HCT116 (cell line): ENCODE measurements around the gene IGSF3.
"Not testable (repeated sequence)": the region's sequence is repeated elsewhere in the genome, so short reads cannot be mapped to it uniquely, and the experiment has no call there.

Experiments used
- CEBPB ChIP-seq: IDR thresholded peaks from 2 replicates; pipeline ENCODE4 v1.6.1; 2012; ENCODE audit warnings: low read depth
- CTCF ChIP-seq, 3 experiments: fragments of 200-600 bp in 1 of 3; sonication (generic) in 1 of 3; IDR thresholded peaks in 2 of 3; conservative IDR thresholded peaks in 1 of 3; 2 replicates each; pipeline ENCODE4 v1.5.1; 2012 to 2017; ENCODE audit warnings: low read depth in 2 of 3, low read length in 2 of 3, antibody characterized with exemption in 1 of 3, borderline replicate concordance in 1 of 3, control low read depth in 1 of 3, mild to moderate bottlenecking in 1 of 3, mixed read lengths in 1 of 3, mixed run types in 1 of 3, moderate library complexity in 1 of 3; ENCODE audit not compliant: insufficient read depth in 1 of 3
- ELF1 ChIP-seq: IDR thresholded peaks from 2 replicates; pipeline ENCODE4 v1.6.1; 2012; ENCODE audit warnings: low read depth, borderline replicate concordance
- EZH2phosphoT487 ChIP-seq: fragments of 200-600 bp; IDR thresholded peaks from 2 replicates; pipeline ENCODE4 v1.6.1; 2018; ENCODE audit warnings: antibody characterized with exemption, borderline replicate concordance
- JUND ChIP-seq: IDR thresholded peaks from 2 replicates; pipeline ENCODE4 v1.6.1; 2012
- MAX ChIP-seq: IDR thresholded peaks from 2 replicates; pipeline ENCODE4 v1.6.1; 2012
- POLR2A ChIP-seq: IDR thresholded peaks from 2 replicates; pipeline ENCODE4 v1.7.0; 2011; ENCODE audit warnings: borderline replicate concordance; ENCODE audit not compliant: insufficient read depth, insufficient read length; ENCODE audit errors: extremely low read depth
- RAD21 ChIP-seq: IDR thresholded peaks from 2 replicates; pipeline ENCODE4 v1.6.1; 2012; ENCODE audit warnings: low read depth, mild to moderate bottlenecking
- REST ChIP-seq: IDR thresholded peaks from 2 replicates; pipeline ENCODE4 v1.6.1; 2012; ENCODE audit warnings: low read depth
- SIN3A ChIP-seq: IDR thresholded peaks from 2 replicates; pipeline ENCODE4 v1.6.1; 2012; ENCODE audit warnings: low read depth
- SP1 ChIP-seq: IDR thresholded peaks from 2 replicates; pipeline ENCODE4 v1.6.1; 2012; ENCODE audit warnings: low read depth
- SRF ChIP-seq: IDR thresholded peaks from 2 replicates; pipeline ENCODE4 v1.6.1; 2012; ENCODE audit warnings: low read depth

GRCh38 chr1:116631996-116632925, 35.3 kb downstream of the IGSF3 start:
- not testable (repeated sequence) for TF ChIP-seq ELF1; CTCF (IDR thresholded peaks at IDR 0.05 in 2 of 3, conservative IDR thresholded peaks at IDR 0.05 in 1 of 3; ENCODE audit: borderline replicate concordance in 1 of 3, insufficient read depth in 1 of 3, low read depth in 2 of 3, low read length in 2 of 3); RAD21; EZH2phosphoT487; JUND; CEBPB; SRF; MAX; SP1; POLR2A; REST; SIN3A
